ENCODE measurements around the gene ZNF500.
A peak's percentile ranks its signal among the peaks of the same experiment; 100 is the strongest.

ZNF500 gene

GRCh38 chr16:4805231-4805630, 38.3 kb upstream of the ZNF500 start:
- H3K27ac ChIP-seq = no peak overlapping the region
- no peak for TF ChIP-seq CTCF (conservative IDR thresholded peaks at IDR 0.05)

- no peak overlapping the region; the same call in 1 of the 2 replicates for H3K27ac ChIP-seq
- TF ChIP-seq CTCF (conservative IDR thresholded peaks at IDR 0.05) = no peak
Measured at GRCh38 chr16:4803898-4804762, 37.2 kb upstream of the ZNF500 start.

- no peak for TF ChIP-seq CTCF (conservative IDR thresholded peaks at IDR 0.05)
- H3K27ac ChIP-seq = peak overlapping the region; percentile 81
Measured at GRCh38 chr16:4803401-4803844, 36.5 kb upstream of the ZNF500 start.

GRCh38 chr16:4802659-4803287, 35.8 kb upstream of the ZNF500 start:
- no peak for TF ChIP-seq CTCF (conservative IDR thresholded peaks at IDR 0.05)
- peak overlapping the region; percentile 81 for H3K27ac ChIP-seq

- TF ChIP-seq CTCF (conservative IDR thresholded peaks at IDR 0.05) = no peak
- H3K27ac ChIP-seq = peak within 1 kb of the TSS; percentile 81
Measured at GRCh38 chr16:4801962-4802658, 35.1 kb upstream of the ZNF500 start, which contains the start of gene ROGDI. TSS of gene ROGDI (minus strand) at chr16:4802633. CDS start at chr16:4802571, 62 bp downstream.

- H3K27ac ChIP-seq = peak overlapping the region; percentile 81
- no peak for TF ChIP-seq CTCF (conservative IDR thresholded peaks at IDR 0.05)
Measured at GRCh38 chr16:4801051-4801961, 34.3 kb upstream of the ZNF500 start.
